Measurements from ENCODE around the gene LRRC57. TPM values are rescaled to one million over a fixed set of nuclear protein-coding genes. Genes with fewer than 3 reads are reported as not detected.

The LRRC57 gene
- total and polyA plus RNA-seq, 2 of the 13 experiments (the other 11 are each of a cell fraction or from before 2014, with no cell fraction given) = 5.8 to 14.8 TPM

DNA sequence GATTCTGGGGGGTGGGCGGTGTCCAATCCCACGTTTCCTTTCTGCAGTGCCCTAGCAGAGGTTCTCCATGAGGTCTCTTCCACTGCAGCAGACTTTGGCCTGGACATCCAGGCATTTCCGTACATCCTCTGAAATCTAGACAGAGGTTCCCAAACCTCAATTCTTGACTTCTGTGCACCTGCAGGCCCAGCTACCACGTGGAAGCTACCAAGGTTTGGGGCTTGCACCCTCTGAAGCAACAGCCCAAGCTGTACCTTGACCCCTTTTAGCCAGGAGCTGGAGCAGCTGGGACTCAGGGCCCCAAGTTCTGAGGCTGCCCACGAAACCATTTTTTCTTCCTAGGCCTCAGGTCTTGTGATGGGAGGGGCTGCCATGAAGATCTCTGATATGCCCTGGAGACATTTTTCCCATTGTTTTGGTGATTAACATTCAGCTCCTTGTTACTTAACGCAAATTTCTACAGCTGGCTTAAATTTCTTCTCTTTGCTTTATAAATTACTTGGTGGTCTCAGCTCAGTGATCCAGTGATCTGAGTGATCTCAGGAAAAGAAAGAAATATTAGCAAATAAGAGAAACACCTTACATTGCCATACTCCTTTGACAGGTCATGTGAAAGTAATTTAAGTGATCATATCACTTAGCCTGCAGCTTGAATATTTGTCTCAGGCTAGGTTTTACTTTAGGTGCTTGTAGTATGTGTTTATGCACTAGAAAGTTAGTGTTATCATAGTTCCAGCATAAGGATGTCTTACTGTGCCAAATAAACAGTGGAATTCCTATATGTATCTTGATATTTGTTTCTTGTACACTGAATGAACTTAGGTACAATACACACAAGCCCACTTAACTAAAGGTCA is 50.2 kb downstream of the LRRC57 start:
- Histone ChIP-seq H3K4me1 (ENCODE audit: insufficient read depth, low read length) (peaks cover 64% of the 10 kb centered on the region), H3K36me3 (replicated peaks in 1 of 2; ENCODE audit: control insufficient read depth in 1 of 2, insufficient read depth in 2 of 2, low read length in 2 of 2) (no peaks in the 10 kb centered on the region; a peak in 1 of 5 replicates), H3K9ac (ENCODE audit: insufficient read depth, low read depth, low read length) (no peak overlapping the region), H3K27ac (ENCODE audit: extremely low read length, insufficient read depth, low read length) (peak overlapping the region; percentile 43), H3K9me3 (ENCODE audit: low read length) (no peaks in the 10 kb centered on the region), H3K27me3 (ENCODE audit: control insufficient read depth in 1 of 2, insufficient read depth in 2 of 2, low read length in 2 of 2) (no peaks in the 10 kb centered on the region; a peak in 1 of 5 replicates), H3K4me2 (ENCODE audit: low read depth, low read length) (peak overlapping the region; percentile 50), H3K4me3 (replicated peaks in 1 of 3; ENCODE audit: insufficient read depth in 1 of 3, low read depth in 2 of 3, low read length in 3 of 3) (0 out of 6 replicates have a peak overlapping the region, but pooled peaks of 1 of the 3 experiments have one; percentile 20), H2AFZ (ENCODE audit: low read length) (no peak overlapping the region), H3K79me2 (ENCODE audit: insufficient read depth, low read length) (peaks cover 52% of the 10 kb centered on the region), H4K20me1 (ENCODE audit: insufficient read depth, low read length) (no peaks in the 10 kb centered on the region)
- FAIRE-seq (no peak), DNase-seq (ENCODE audit: low spot score) (no peak), ATAC-seq (no peak)
- ChIA-PET POLR2A (interaction anchor here (1.7 kb wide), 1 partner anchor 225 kb away, joined by 4 read pairs; the partner anchor contains the start of gene TMEM87A), CTCF (ENCODE audit: low intra/inter-chr PET ratio, low total read pairs) (no interaction called here)
- BruUV-seq (replicated peaks) = no TSS peak
- in situ Hi-C loops (cut with HindIII; ENCODE audit: extremely low pct_ligation_motif_present, low pct_unique_long_range_greater_than_20kb) = no loop called here
- intact Hi-C loops (cut with micrococcal nuclease; ENCODE audit: unreplicated experiment) = no loop called here
- WGBS (ENCODE audit: low lambda C conversion rate) = 43% methylated on average over 4 of the region's 6 CpGs
- TF ChIP-seq PAXIP1 (CRISPR knock-in tag; conservative IDR thresholded peaks at IDR 0.05) = 0 out of 2 replicates have a peak, but pooled peaks have one; percentile 9
- 0 out of 2 replicates have a peak, but pooled peaks have one; percentile 31 for TF ChIP-seq ZNF556 (CRISPR knock-in tag; IDR thresholded peaks at IDR 0.05; ENCODE audit: borderline replicate concordance)
- no peak for TF ChIP-seq JARID2 (CRISPR knock-in tag; IDR thresholded peaks at IDR 0.05; ENCODE audit: insufficient replicate concordance)
- TF ChIP-seq ZMYM4 (CRISPR knock-in tag; IDR thresholded peaks at IDR 0.05) = peak; percentile 10; the same call in 1 of the 2 replicates
- 0 out of 2 replicates have a peak, but pooled peaks have one; percentile 20 for TF ChIP-seq POGZ (CRISPR knock-in tag; IDR thresholded peaks at IDR 0.05)
- TF ChIP-seq TFDP1 (CRISPR knock-in tag; IDR thresholded peaks at IDR 0.05; ENCODE audit: borderline replicate concordance) = no peak
- peak; percentile 47 for TF ChIP-seq HNF4A (CRISPR knock-in tag; IDR thresholded peaks at IDR 0.05)
- TF ChIP-seq ZFX (CRISPR knock-in tag; IDR thresholded peaks at IDR 0.05; ENCODE audit: low read depth) = peak; percentile 46
- peak; percentile 83; the same call in 1 of the 2 replicates for TF ChIP-seq ZBTB46 (CRISPR knock-in tag; IDR thresholded peaks at IDR 0.05; ENCODE audit: borderline replicate concordance)
- TF ChIP-seq KAT7 (CRISPR knock-in tag; IDR thresholded peaks at IDR 0.05; ENCODE audit: borderline replicate concordance) = no peak
- TF ChIP-seq ZNF687 (CRISPR knock-in tag; IDR thresholded peaks at IDR 0.05) = peak; percentile 52

All from HepG2 (cell line).